ENCODE results near the gene IER3. TPM values are rescaled to one million over a fixed set of nuclear protein-coding genes. Genes with fewer than 3 reads are reported as not detected.
A peak's percentile ranks its signal among the peaks of the same experiment; 100 is the strongest.

The IER3 gene
- total and polyA plus RNA-seq, 2 of the 13 experiments (the other 11 are each of a cell fraction or from before 2014, with no cell fraction given): 51.1 to 131 TPM

DNA sequence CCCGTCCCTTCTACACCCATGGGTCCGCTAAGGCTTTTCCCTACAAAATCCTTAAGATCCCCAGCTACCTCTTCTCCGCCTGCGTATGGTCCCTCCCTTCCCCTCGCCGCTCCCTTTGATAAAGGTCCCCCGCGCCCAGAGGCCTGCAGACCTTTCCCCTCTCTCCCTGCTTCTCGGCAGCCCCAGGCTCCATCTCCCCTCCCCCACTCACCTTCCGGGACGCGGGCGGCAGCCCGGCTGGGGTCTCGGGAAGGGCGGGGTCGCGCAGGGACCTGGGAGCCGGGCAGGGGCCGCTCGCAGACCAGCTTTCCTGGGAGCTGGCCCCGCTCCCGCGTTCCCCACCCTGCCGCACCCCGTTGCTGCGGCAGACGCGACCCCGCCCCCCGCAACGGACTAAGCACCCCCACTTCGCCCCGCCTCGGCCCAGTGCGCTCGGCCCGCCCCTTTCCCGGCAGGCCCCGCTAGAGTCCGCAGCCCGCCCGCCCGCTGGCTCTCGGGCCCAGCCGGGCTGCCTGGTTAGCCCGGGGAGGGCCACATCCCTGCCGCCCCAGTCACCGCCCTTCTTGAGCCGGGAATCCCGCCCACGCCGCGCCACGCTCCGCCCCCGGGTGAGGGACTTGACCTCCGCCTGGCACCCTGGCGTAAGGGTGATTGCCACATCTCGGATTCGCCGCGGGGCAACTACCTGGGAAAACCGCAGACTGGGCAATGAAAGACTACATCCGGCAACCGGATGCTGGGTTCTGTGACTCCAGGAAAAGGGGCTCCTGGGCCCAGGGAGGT is 1.8 kb downstream of the IER3 start, which contains the start of gene FLOT1 (continued):
- TF ChIP-seq, protein P1, sequence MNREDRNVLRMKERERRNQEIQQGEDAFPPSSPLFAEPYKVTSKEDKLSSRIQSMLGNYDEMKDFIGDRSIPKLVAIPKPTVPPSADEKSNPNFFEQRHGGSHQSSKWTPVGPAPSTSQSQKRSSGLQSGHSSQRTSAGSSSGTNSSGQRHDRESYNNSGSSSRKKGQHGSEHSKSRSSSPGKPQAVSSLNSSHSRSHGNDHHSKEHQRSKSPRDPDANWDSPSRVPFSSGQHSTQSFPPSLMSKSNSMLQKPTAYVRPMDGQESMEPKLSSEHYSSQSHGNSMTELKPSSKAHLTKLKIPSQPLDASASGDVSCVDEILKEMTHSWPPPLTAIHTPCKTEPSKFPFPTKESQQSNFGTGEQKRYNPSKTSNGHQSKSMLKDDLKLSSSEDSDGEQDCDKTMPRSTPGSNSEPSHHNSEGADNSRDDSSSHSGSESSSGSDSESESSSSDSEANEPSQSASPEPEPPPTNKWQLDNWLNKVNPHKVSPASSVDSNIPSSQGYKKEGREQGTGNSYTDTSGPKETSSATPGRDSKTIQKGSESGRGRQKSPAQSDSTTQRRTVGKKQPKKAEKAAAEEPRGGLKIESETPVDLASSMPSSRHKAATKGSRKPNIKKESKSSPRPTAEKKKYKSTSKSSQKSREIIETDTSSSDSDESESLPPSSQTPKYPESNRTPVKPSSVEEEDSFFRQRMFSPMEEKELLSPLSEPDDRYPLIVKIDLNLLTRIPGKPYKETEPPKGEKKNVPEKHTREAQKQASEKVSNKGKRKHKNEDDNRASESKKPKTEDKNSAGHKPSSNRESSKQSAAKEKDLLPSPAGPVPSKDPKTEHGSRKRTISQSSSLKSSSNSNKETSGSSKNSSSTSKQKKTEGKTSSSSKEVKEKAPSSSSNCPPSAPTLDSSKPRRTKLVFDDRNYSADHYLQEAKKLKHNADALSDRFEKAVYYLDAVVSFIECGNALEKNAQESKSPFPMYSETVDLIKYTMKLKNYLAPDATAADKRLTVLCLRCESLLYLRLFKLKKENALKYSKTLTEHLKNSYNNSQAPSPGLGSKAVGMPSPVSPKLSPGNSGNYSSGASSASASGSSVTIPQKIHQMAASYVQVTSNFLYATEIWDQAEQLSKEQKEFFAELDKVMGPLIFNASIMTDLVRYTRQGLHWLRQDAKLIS (CRISPR knock-in tag; IDR thresholded peaks at IDR 0.05): peak; percentile 67; the same call in 1 of the 2 replicates
- TF ChIP-seq BORCS8-MEF2B (CRISPR knock-in tag; IDR thresholded peaks at IDR 0.05): peak; percentile 41; the same call in 1 of the 2 replicates
- TF ChIP-seq WIZ (CRISPR knock-in tag; IDR thresholded peaks at IDR 0.05): peak; percentile 93
- TF ChIP-seq RAD21 (CRISPR knock-in tag; IDR thresholded peaks at IDR 0.05): peak; percentile 64
- peak; percentile 41; the same call in 1 of the 2 replicates for TF ChIP-seq SOX5 (CRISPR knock-in tag; IDR thresholded peaks at IDR 0.05; ENCODE audit: borderline replicate concordance)
- TF ChIP-seq, protein P2, sequence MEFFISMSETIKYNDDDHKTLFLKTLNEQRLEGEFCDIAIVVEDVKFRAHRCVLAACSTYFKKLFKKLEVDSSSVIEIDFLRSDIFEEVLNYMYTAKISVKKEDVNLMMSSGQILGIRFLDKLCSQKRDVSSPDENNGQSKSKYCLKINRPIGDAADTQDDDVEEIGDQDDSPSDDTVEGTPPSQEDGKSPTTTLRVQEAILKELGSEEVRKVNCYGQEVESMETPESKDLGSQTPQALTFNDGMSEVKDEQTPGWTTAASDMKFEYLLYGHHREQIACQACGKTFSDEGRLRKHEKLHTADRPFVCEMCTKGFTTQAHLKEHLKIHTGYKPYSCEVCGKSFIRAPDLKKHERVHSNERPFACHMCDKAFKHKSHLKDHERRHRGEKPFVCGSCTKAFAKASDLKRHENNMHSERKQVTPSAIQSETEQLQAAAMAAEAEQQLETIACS (CRISPR knock-in tag; IDR thresholded peaks at IDR 0.05): peak; percentile 50; the same call in 1 of the 2 replicates
- peak; percentile 71 for TF ChIP-seq ZEB1 (IDR thresholded peaks at IDR 0.05; ENCODE audit: insufficient replicate concordance, low read depth)
- TF ChIP-seq, protein P3, sequence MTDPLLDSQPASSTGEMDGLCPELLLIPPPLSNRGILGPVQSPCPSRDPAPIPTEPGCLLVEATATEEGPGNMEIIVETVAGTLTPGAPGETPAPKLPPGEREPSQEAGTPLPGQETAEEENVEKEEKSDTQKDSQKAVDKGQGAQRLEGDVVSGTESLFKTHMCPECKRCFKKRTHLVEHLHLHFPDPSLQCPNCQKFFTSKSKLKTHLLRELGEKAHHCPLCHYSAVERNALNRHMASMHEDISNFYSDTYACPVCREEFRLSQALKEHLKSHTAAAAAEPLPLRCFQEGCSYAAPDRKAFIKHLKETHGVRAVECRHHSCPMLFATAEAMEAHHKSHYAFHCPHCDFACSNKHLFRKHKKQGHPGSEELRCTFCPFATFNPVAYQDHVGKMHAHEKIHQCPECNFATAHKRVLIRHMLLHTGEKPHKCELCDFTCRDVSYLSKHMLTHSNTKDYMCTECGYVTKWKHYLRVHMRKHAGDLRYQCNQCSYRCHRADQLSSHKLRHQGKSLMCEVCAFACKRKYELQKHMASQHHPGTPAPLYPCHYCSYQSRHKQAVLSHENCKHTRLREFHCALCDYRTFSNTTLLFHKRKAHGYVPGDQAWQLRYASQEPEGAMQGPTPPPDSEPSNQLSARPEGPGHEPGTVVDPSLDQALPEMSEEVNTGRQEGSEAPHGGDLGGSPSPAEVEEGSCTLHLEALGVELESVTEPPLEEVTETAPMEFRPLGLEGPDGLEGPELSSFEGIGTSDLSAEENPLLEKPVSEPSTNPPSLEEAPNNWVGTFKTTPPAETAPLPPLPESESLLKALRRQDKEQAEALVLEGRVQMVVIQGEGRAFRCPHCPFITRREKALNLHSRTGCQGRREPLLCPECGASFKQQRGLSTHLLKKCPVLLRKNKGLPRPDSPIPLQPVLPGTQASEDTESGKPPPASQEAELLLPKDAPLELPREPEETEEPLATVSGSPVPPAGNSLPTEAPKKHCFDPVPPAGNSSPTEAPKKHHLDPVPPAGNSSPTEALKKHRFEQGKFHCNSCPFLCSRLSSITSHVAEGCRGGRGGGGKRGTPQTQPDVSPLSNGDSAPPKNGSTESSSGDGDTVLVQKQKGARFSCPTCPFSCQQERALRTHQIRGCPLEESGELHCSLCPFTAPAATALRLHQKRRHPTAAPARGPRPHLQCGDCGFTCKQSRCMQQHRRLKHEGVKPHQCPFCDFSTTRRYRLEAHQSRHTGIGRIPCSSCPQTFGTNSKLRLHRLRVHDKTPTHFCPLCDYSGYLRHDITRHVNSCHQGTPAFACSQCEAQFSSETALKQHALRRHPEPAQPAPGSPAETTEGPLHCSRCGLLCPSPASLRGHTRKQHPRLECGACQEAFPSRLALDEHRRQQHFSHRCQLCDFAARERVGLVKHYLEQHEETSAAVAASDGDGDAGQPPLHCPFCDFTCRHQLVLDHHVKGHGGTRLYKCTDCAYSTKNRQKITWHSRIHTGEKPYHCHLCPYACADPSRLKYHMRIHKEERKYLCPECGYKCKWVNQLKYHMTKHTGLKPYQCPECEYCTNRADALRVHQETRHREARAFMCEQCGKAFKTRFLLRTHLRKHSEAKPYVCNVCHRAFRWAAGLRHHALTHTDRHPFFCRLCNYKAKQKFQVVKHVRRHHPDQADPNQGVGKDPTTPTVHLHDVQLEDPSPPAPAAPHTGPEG (CRISPR knock-in tag; IDR thresholded peaks at IDR 0.05): peak; percentile 20; the same call in 1 of the 2 replicates
- TF ChIP-seq ZNF766 (CRISPR knock-in tag; IDR thresholded peaks at IDR 0.05; ENCODE audit: borderline replicate concordance): 0 out of 2 replicates have a peak, but pooled peaks have one; percentile 45
- peak; percentile 68; the same call in 1 of the 2 replicates for TF ChIP-seq ZNF709 (CRISPR knock-in tag; IDR thresholded peaks at IDR 0.05)
- peak; percentile 96 for TF ChIP-seq ZBTB38 (CRISPR knock-in tag; IDR thresholded peaks at IDR 0.05)
- TF ChIP-seq PTBP1 (IDR thresholded peaks at IDR 0.05; ENCODE audit: low read depth, low read length, poor library complexity, severe bottlenecking): peak; percentile 99
- no peak for TF ChIP-seq ZNF549 (CRISPR knock-in tag; IDR thresholded peaks at IDR 0.05)
- TF ChIP-seq, protein P4, sequence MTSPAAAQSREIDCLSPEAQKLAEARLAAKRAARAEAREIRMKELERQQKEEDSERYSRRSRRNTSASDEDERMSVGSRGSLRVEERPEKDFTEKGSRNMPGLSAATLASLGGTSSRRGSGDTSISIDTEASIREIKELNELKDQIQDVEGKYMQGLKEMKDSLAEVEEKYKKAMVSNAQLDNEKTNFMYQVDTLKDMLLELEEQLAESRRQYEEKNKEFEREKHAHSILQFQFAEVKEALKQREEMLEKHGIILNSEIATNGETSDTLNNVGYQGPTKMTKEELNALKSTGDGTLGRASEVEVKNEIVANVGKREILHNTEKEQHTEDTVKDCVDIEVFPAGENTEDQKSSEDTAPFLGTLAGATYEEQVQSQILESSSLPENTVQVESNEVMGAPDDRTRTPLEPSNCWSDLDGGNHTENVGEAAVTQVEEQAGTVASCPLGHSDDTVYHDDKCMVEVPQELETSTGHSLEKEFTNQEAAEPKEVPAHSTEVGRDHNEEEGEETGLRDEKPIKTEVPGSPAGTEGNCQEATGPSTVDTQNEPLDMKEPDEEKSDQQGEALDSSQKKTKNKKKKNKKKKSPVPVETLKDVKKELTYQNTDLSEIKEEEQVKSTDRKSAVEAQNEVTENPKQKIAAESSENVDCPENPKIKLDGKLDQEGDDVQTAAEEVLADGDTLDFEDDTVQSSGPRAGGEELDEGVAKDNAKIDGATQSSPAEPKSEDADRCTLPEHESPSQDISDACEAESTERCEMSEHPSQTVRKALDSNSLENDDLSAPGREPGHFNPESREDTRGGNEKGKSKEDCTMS (CRISPR knock-in tag; conservative IDR thresholded peaks at IDR 0.05): peak; percentile 81; the same call in 1 of the 2 replicates
- TF ChIP-seq ZNF24 (IDR thresholded peaks at IDR 0.05): no peak
